Body of pancreas (tissue), 4 donors: ENCODE measurements around the gene IFNLR1.

ENCODE experiments used
- CTCF ChIP-seq, 7 experiments: fragments of 450-650 bp in 4 of 7; fragments of 200-600 bp in 3 of 7; sonication (generic) in 3 of 7; IDR thresholded peaks; one replicate each; pipeline ENCODE4 v1.5.1; 2016 to 2019; ENCODE audit warnings: antibody characterized with exemption in 7 of 7
- POLR2A ChIP-seq, 3 donors: fragments of 450-650 bp; IDR thresholded peaks; one replicate each; pipeline ENCODE4 v1.6.1; 2016; ENCODE audit warnings: antibody characterized with exemption in 3 of 3, mild to moderate bottlenecking in 2 of 3

GRCh38 chr1:24202556-24202955 lies 15.5 kb upstream of the IFNLR1 start:
- TF ChIP-seq CTCF (IDR thresholded peaks at IDR 0.05) (no peak), POLR2A (IDR thresholded peaks at IDR 0.05) (no peak)
